Measurements from ENCODE around the gene DUSP18.
"Not testable (repeated sequence)": the region's sequence is repeated elsewhere in the genome, so short reads cannot be mapped to it uniquely, and the experiment has no call there.

DUSP18 gene

DNA sequence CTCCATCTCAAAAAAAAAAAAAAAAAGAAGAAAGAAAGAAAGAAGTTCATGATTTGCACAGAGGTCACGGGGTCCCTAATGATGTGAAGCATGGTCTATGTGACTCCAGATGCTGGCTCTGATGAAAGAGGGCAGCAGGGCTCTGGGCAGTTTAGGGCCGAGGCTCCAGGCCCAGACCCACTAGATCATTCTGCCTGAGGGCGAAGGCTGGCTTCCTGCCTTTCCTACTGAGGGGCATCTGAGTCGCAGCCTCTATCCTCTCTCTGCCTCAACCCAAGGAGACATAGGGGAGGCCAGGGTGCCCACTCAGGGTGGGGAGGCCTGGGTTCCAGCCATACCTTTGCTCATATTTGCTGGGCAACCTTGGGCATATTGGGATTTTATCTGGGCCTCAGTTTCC lies 27.3 kb downstream of the DUSP18 start:
- no peak for DNase-seq (ENCODE audit: low read depth)

DNA sequence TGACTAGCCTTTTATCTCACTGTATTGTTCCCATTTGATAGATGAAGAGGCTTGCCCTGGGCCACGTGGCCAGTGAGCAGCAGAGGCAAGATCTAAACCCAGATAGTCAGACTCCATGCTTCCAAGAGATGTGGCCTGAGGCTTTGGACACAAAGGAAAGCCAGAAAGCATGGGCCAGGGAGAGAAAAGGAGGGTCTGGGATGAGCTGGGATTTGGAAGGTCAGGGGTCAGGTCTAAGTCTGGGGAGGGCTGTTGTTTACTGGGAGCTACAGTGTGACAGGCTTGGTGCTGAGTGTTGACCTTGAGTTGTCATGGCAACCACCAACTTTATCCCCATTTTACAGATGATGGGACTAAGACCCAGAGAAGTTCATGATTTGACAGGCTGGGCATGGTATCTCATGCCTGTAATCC lies 30.0 kb downstream of the DUSP18 start:
- DNase-seq (ENCODE audit: low read depth): no peak

DNA sequence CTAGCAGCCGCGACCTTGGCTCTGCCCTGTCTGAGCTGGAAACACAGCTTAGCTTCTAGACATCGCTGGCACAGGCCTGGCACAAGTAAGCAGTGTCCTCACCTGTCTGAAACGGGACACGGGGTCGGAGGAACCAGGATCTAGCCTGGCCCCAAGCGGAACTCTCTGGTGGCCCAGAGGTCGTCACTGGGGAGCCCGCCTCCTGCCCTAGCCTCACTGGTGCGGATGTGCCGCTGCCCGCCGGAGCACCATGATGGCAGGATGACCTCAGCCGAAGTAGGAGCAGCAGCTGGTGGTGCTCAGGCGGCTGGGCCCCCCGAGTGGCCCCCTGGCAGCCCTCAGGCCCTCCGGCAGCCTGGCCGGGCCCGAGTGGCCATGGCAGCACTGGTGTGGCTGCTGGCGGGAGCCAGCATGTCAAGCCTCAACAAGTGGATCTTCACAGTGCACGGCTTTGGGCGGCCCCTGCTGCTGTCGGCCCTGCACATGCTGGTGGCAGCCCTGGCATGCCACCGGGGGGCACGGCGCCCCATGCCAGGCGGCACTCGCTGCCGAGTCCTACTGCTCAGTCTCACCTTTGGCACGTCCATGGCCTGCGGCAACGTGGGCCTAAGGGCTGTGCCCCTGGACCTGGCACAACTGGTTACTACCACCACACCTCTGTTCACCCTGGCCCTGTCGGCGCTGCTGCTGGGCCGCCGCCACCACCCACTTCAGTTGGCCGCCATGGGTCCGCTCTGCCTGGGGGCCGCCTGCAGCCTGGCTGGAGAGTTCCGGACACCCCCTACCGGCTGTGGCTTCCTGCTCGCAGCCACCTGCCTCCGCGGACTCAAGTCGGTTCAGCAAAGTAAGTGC lies 31.2 kb downstream of the DUSP18 start:
- no peak for DNase-seq (ENCODE audit: low read depth)

GRCh38 chr22:30635273-30636225 lies 32.1 kb downstream of the DUSP18 start, which contains the start of gene SLC35E4:
TSS of gene SLC35E4 (plus strand) at chr22:30635781. CDS start at chr22:30636451, 670 bp downstream.
- peak; percentile 81 for DNase-seq (ENCODE audit: low read depth)

- DNase-seq (ENCODE audit: low read depth): peak; percentile 78
Observed at GRCh38 chr22:30634471-30635233, 33.0 kb downstream of the DUSP18 start.

DNA sequence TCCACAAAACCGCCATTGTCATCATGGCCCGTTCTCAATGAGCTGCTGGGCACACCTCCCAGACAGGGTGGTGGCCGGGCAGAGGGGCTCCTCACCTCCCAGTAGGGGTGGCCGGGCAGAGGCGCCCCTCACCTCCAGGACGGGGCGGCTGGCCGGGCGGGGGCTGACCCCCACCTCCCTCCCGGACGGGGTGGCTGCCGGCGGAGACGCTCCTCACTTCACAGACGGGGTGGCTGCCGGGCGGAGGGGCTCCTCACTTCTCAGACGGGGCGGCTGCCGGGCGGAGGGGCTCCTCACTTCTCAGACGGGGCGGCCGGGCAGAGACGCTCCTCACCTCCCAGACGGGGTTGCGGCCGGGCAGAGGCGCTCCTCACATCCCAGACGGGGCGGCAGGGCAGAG lies 36.2 kb downstream of the DUSP18 start:
- DNase-seq (ENCODE audit: low read depth): not testable (repeated sequence)

GRCh38 chr22:30628491-30628890 lies 39.2 kb downstream of the DUSP18 start:
- no peak for DNase-seq (ENCODE audit: low read depth)

- DNase-seq (ENCODE audit: low read depth): no peak
Observed at GRCh38 chr22:30627471-30627870, 40.2 kb downstream of the DUSP18 start.

DNA sequence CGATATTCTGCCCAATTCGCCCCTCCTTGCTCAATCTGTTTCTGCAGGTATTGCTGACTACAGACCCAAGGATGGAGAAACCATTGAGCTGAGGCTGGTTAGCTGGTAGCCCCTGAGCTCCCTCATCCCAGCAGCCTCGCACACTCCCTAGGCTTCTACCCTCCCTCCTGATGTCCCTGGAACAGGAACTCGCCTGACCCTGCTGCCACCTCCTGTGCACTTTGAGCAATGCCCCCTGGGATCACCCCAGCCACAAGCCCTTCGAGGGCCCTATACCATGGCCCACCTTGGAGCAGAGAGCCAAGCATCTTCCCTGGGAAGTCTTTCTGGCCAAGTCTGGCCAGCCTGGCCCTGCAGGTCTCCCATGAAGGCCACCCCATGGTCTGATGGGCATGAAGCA lies 41.3 kb downstream of the DUSP18 start:
- no peak for DNase-seq (ENCODE audit: low read depth)

- DNase-seq (ENCODE audit: low read depth): not testable (repeated sequence)
Observed at GRCh38 chr22:30619909-30620308, 47.8 kb downstream of the DUSP18 start.

DNA sequence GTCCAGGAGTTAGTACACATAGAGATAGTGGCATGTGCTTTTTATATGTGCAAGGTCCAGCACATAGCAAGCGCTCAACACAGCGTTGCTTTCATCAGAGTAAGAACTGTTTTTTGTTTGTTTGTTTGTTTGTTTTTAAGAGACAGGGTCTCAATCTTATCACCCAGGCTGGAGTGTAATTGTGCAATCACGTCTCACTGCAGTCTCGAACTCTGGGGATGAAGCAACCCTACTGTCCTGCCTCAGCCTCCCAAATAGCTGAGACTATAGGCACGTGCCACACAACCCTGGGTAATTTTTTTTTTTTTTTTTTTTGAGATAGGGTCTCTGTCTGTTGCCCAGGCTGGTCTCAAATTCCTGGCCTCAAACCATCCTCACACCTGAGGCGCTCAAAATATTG lies 49.9 kb downstream of the DUSP18 start:
- no peak for DNase-seq (ENCODE audit: low read depth)

DNA sequence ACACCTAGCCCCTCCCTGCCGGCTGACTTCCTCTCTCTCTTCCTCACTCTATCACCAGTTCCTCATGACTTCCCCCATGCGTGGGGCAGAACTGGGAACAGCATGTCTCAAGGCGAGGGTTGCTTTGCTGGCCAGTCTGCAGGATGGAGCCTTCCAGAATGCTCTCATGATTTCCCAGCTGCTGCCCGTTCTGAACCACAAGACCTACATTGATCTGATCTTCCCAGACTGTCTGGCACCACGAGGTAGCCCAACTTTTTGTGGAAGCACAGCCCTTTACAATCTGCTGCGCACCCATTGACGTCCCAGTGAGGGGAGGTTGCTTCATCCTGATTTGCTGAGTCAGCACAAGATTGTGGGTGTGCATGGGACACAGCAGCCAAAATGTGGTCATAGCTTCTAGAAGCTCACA lies 52.1 kb downstream of the DUSP18 start:
- DNase-seq (ENCODE audit: low read depth): no peak

DNA sequence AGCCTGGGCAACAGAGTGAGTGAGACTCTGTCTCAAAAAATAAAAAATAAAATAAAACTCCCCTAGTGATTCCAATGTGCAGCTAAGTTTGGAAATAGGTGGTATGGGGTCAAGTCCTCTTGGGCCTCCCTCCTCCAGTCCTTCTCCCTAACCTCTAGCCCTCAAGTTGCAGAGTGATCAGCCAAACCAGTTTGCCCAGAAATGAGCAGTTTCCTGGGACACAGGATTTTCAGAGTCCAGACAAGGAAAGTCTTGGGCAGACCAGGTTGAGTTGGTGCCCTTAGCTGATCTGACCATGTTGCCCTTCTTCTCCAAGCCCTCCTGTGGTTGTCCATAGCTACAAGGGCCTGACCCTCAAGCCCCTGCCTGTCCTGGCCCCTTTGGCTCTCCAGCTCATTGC lies 52.8 kb downstream of the DUSP18 start:
- no peak for DNase-seq (ENCODE audit: low read depth)

DNA sequence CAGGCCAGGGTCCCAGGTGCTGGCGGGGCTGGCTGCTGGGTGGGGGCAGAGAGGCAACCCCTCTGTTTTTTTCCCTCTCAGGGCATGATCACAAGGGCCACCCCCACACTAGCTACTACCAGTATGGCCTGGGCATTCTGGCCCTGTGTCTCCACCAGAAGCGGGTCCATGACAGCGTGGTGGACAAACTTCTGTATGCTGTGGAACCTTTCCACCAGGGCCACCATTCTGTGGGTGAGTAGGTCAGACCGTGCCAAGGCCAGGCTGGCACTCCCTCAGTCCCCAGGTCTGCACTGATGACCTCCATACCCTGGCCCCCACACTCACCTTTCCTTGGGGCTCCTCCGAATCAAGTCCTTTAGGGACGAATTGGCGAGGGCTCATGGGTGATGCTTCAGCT lies 53.4 kb downstream of the DUSP18 start:
- DNase-seq (ENCODE audit: low read depth): no peak

DNA sequence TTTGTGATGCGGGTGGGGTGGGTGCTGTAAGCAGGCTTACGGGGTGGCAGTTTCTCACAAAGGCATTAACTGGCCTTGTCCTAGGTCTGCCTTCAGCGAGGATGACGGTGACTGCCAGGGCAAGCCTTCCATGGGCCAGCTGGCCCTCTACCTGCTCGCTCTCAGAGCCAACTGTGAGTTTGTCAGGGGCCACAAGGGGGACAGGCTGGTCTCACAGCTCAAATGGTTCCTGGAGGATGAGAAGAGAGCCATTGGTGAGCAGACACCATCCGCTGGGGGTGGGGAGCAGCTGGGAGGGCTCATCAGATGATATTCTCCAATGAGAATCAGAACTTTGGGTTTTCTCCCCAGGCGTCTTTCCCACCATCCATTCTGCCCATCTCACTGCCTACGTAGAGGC lies 54.9 kb downstream of the DUSP18 start:
- no peak for DNase-seq (ENCODE audit: low read depth)
